Measurements from ENCODE around the gene ATXN1. TPM values are rescaled to one million over a fixed set of nuclear protein-coding genes. Genes with fewer than 3 reads are reported as not detected.

The ATXN1 gene
- total RNA-seq, 1 experiment from 2014 or later = 27.0 TPM

- peak overlapping the region; percentile 92 for H3K9ac ChIP-seq (ENCODE audit: low read length)
- H3K27ac ChIP-seq (ENCODE audit: low read length) = peak overlapping the region; percentile 97
- POLR2A ChIA-PET (ENCODE audit: unreplicated experiment) = interaction anchor here (0.5 to 0.9 kb wide), 2 partner anchors 42 to 322 kb away, joined by 3 read pairs; no protein-coding TSS in a partner anchor
- H3K9me2 ChIP-seq (replicated peaks; ENCODE audit: low read length) = no peaks in the 10 kb centered on the region
- CTCF ChIA-PET = interaction anchor here (0.6 to 2.2 kb wide), 5 partner anchors 17 to 322 kb away, joined by 3 to 11 read pairs (median 3); no protein-coding TSS in a partner anchor
- peaks cover 47% of the 10 kb centered on the region for H3K79me2 ChIP-seq (ENCODE audit: low read length)
- H3K9me3 ChIP-seq (ENCODE audit: low read length) = no peaks in the 10 kb centered on the region
- no peak overlapping the region for H2AFZ ChIP-seq (ENCODE audit: low read length)
- DNase-seq (peak; percentile 69), ATAC-seq (no peak)
- peaks cover 5% of the 10 kb centered on the region for H3F3A ChIP-seq (ENCODE audit: low read length, unreplicated experiment)
- H3K4me1 ChIP-seq (ENCODE audit: insufficient read depth, low read length) = peaks cover 53% of the 10 kb centered on the region
- no peaks in the 10 kb centered on the region for H3K36me3 ChIP-seq (ENCODE audit: low read depth, low read length)
- peak overlapping the region; percentile 93 for H3K4me2 ChIP-seq (ENCODE audit: low read length)
- TF ChIP-seq EZH2phosphoT487 (IDR thresholded peaks at IDR 0.05; ENCODE audit: borderline replicate concordance, low read length) (no peak), EZH2 (IDR thresholded peaks at IDR 0.05; ENCODE audit: low read length, unreplicated experiment) (no peak), CTCF (conservative IDR thresholded peaks at IDR 0.05; ENCODE audit: low read depth, low read length) (peak; percentile 86)
- H4K20me1 ChIP-seq (ENCODE audit: low read length) = no peaks in the 10 kb centered on the region
- H3K27me3 ChIP-seq (ENCODE audit: low read length) = no peaks in the 10 kb centered on the region
- BruUV-seq (replicated peaks) = no TSS peak
- H3K4me3 ChIP-seq (ENCODE audit: low read length) = peak overlapping the region; percentile 79
- intact Hi-C loops (cut with micrococcal nuclease) = loop anchor here (1.0 to 2.0 kb wide), 4 partner anchors 54 to 432 kb away; no protein-coding TSS in a partner anchor
These were observed 3.1 kb upstream of the ATXN1 start for GRCh38 chr6:16764188-16764950.

GRCh38 chr6:16762550-16763477, 1.6 kb upstream of the ATXN1 start:
- Histone ChIP-seq H3K9me3 (ENCODE audit: low read length) (no peaks in the 10 kb centered on the region), H3K79me2 (ENCODE audit: low read length) (peaks cover 57% of the 10 kb centered on the region), H3K4me2 (ENCODE audit: low read length) (peak overlapping the region; percentile 93), H2AFZ (ENCODE audit: low read length) (peak overlapping the region; percentile 56), H3K27me3 (ENCODE audit: low read length) (no peaks in the 10 kb centered on the region), H3F3A (ENCODE audit: low read length, unreplicated experiment) (no peaks in the 10 kb centered on the region), H4K20me1 (ENCODE audit: low read length) (no peaks in the 10 kb centered on the region), H3K9me2 (replicated peaks; ENCODE audit: low read length) (no peaks in the 10 kb centered on the region), H3K4me1 (ENCODE audit: insufficient read depth, low read length) (peaks cover 51% of the 10 kb centered on the region), H3K36me3 (ENCODE audit: low read depth, low read length) (no peaks in the 10 kb centered on the region), H3K27ac (ENCODE audit: low read length) (peak overlapping the region; percentile 97), H3K9ac (ENCODE audit: low read length) (peak overlapping the region; percentile 92), H3K4me3 (ENCODE audit: low read length) (peak overlapping the region; percentile 79)
- TF ChIP-seq CTCF (conservative IDR thresholded peaks at IDR 0.05; ENCODE audit: low read depth, low read length) (peak; percentile 84), EZH2 (IDR thresholded peaks at IDR 0.05; ENCODE audit: low read length, unreplicated experiment) (no peak)
- POLR2A ChIA-PET (ENCODE audit: unreplicated experiment) = interaction anchor here (0.6 to 0.7 kb wide), 3 partner anchors 11 to 379 kb away, joined by 4 to 7 read pairs (median 4); no protein-coding TSS in a partner anchor
- BruUV-seq (replicated peaks) = no TSS peak
- intact Hi-C loops (cut with micrococcal nuclease) = loop anchor here (1.0 to 2.0 kb wide), 4 partner anchors 40 to 248 kb away; no protein-coding TSS in a partner anchor
- DNase-seq (peak; percentile 95), ATAC-seq (peak; percentile 10)
- CTCF ChIA-PET = interaction anchor here (0.6 to 2.2 kb wide), 12 partner anchors 9 to 446 kb away, joined by 3 to 18 read pairs (median 4); no protein-coding TSS in a partner anchor

All from PC-3 (cell line).